Measurements from ENCODE around the gene CNGB1.

Gene CNGB1

GRCh38 chr16:57949595-57950238 lies 21.2 kb downstream of the CNGB1 start:
- no peak overlapping the region for H3K9ac ChIP-seq (ENCODE audit: low read depth, low read length, poor library complexity, severe bottlenecking)
- TF ChIP-seq, protein P1, sequence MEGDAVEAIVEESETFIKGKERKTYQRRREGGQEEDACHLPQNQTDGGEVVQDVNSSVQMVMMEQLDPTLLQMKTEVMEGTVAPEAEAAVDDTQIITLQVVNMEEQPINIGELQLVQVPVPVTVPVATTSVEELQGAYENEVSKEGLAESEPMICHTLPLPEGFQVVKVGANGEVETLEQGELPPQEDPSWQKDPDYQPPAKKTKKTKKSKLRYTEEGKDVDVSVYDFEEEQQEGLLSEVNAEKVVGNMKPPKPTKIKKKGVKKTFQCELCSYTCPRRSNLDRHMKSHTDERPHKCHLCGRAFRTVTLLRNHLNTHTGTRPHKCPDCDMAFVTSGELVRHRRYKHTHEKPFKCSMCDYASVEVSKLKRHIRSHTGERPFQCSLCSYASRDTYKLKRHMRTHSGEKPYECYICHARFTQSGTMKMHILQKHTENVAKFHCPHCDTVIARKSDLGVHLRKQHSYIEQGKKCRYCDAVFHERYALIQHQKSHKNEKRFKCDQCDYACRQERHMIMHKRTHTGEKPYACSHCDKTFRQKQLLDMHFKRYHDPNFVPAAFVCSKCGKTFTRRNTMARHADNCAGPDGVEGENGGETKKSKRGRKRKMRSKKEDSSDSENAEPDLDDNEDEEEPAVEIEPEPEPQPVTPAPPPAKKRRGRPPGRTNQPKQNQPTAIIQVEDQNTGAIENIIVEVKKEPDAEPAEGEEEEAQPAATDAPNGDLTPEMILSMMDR (conservative IDR thresholded peaks at IDR 0.05; ENCODE audit: low read length): no peak
- no peak for TF ChIP-seq EZH2phosphoT487 (IDR thresholded peaks at IDR 0.05; ENCODE audit: borderline replicate concordance)
- no peaks in the 10 kb centered on the region for H3K4me1 ChIP-seq (ENCODE audit: insufficient read depth, low read length, poor library complexity, severe bottlenecking)
- H3K27me3 ChIP-seq (ENCODE audit: insufficient read depth, low read length, poor library complexity, severe bottlenecking): no peaks in the 10 kb centered on the region
- H2AFZ ChIP-seq (ENCODE audit: low read length): no peak overlapping the region
- no peaks in the 10 kb centered on the region for H4K20me1 ChIP-seq (ENCODE audit: insufficient read depth, low read length, poor library complexity, severe bottlenecking)
- H3F3A ChIP-seq (ENCODE audit: low read depth): no peaks in the 10 kb centered on the region
- no peaks in the 10 kb centered on the region for H3K36me3 ChIP-seq (ENCODE audit: insufficient read depth, low read length)
- no peaks in the 10 kb centered on the region for H3K79me2 ChIP-seq (ENCODE audit: insufficient read depth, low read length)
- H3K4me3 ChIP-seq (ENCODE audit: low read length, poor library complexity, severe bottlenecking): no peak overlapping the region
- H3K4me2 ChIP-seq (ENCODE audit: low read depth, low read length, poor library complexity, severe bottlenecking): no peak overlapping the region
- H3K9me2 ChIP-seq (replicated peaks; ENCODE audit: low read depth, low read length): no peaks in the 10 kb centered on the region
- H3K9me3 ChIP-seq (ENCODE audit: insufficient read depth, low read depth, low read length): no peaks in the 10 kb centered on the region

DNA sequence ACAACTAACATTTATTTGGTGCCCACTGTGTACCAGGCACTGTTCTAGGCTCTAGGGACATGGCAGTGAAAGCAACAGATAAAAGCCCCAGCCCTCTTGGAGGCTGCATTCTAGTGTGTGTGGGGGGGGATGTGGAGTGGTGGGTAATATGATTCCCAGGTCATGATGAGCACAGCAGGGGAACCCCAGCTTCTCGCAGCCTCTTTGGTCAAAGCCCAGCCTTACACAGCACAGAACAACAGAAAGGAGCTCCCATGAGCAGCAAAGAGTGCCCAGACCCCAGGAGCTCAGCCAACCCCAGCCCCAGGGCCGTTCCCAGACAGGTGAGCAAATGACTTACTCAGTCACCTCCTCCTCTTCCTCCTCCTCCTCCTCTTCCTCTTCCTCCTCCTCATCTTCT lies 21.9 kb downstream of the CNGB1 start:
- H3K9me2 ChIP-seq (replicated peaks; ENCODE audit: low read depth, low read length): no peaks in the 10 kb centered on the region
- H3K9ac ChIP-seq (ENCODE audit: low read depth, low read length, poor library complexity, severe bottlenecking): no peak overlapping the region
- H3K36me3 ChIP-seq (ENCODE audit: insufficient read depth, low read length): no peaks in the 10 kb centered on the region
- H3K4me3 ChIP-seq (ENCODE audit: low read length, poor library complexity, severe bottlenecking): no peak overlapping the region
- H3F3A ChIP-seq (ENCODE audit: low read depth): no peaks in the 10 kb centered on the region
- TF ChIP-seq EZH2phosphoT487 (IDR thresholded peaks at IDR 0.05; ENCODE audit: borderline replicate concordance): no peak
- TF ChIP-seq, protein P1 (conservative IDR thresholded peaks at IDR 0.05; ENCODE audit: low read length): no peak
- no peaks in the 10 kb centered on the region for H3K27me3 ChIP-seq (ENCODE audit: insufficient read depth, low read length, poor library complexity, severe bottlenecking)
- H3K9me3 ChIP-seq (ENCODE audit: insufficient read depth, low read depth, low read length): no peaks in the 10 kb centered on the region
- H3K4me2 ChIP-seq (ENCODE audit: low read depth, low read length, poor library complexity, severe bottlenecking): no peak overlapping the region
- H4K20me1 ChIP-seq (ENCODE audit: insufficient read depth, low read length, poor library complexity, severe bottlenecking): no peaks in the 10 kb centered on the region
- no peaks in the 10 kb centered on the region for H3K79me2 ChIP-seq (ENCODE audit: insufficient read depth, low read length)
- H2AFZ ChIP-seq (ENCODE audit: low read length): no peak overlapping the region
- no peaks in the 10 kb centered on the region for H3K4me1 ChIP-seq (ENCODE audit: insufficient read depth, low read length, poor library complexity, severe bottlenecking)

DNA sequence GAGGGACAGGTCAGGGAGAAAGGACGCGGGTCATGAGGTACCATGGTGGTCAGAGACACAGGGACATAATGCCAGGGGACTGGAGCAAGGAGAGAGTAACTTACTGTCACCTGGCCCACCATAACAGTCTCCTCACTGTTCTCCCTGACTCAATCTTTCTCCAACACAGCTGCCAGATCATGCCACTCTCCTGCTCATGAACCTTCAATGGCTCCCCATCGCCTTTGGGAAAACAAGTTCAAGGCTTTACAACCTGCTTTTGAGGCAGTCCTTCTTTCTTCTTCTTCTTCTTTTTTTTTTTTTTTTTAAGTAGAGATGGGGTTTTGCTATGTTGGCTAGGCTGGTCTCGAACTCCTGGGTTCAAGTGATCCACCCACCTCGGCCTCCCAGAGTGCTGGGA lies 22.9 kb downstream of the CNGB1 start:
- no peaks in the 10 kb centered on the region for H3K4me1 ChIP-seq (ENCODE audit: insufficient read depth, low read length, poor library complexity, severe bottlenecking)
- no peaks in the 10 kb centered on the region for H4K20me1 ChIP-seq (ENCODE audit: insufficient read depth, low read length, poor library complexity, severe bottlenecking)
- H3K27me3 ChIP-seq (ENCODE audit: insufficient read depth, low read length, poor library complexity, severe bottlenecking): no peaks in the 10 kb centered on the region
- H3F3A ChIP-seq (ENCODE audit: low read depth): no peaks in the 10 kb centered on the region
- no peak overlapping the region for H2AFZ ChIP-seq (ENCODE audit: low read length)
- no peak overlapping the region for H3K4me2 ChIP-seq (ENCODE audit: low read depth, low read length, poor library complexity, severe bottlenecking)
- H3K36me3 ChIP-seq (ENCODE audit: insufficient read depth, low read length): no peaks in the 10 kb centered on the region
- H3K9me3 ChIP-seq (ENCODE audit: insufficient read depth, low read depth, low read length): no peaks in the 10 kb centered on the region
- H3K9ac ChIP-seq (ENCODE audit: low read depth, low read length, poor library complexity, severe bottlenecking): no peak overlapping the region
- no peaks in the 10 kb centered on the region for H3K79me2 ChIP-seq (ENCODE audit: insufficient read depth, low read length)
- TF ChIP-seq EZH2phosphoT487 (IDR thresholded peaks at IDR 0.05; ENCODE audit: borderline replicate concordance): no peak
- TF ChIP-seq, protein P1 (conservative IDR thresholded peaks at IDR 0.05; ENCODE audit: low read length): no peak
- H3K4me3 ChIP-seq (ENCODE audit: low read length, poor library complexity, severe bottlenecking): no peak overlapping the region
- H3K9me2 ChIP-seq (replicated peaks; ENCODE audit: low read depth, low read length): no peaks in the 10 kb centered on the region

Measured in Loucy (cell line).